Stimulated activated CD4-positive, alpha-beta T cell treated with anti-CD3 and anti-CD28 coated beads, Interleukin-4, amount 100 ng/mL, for 24 hours (primary cell): Measurements from ENCODE around the gene PIEZO2.
"Not testable (repeated sequence)": the region's sequence is repeated elsewhere in the genome, so short reads cannot be mapped to it uniquely, and the experiment has no call there.

Source experiments
- DNase-seq: peaks from one replicate; pipeline ENCODE4 v3.0.0-alpha.2; 2020

Gene PIEZO2

GRCh38 chr18:10953672-10954071 lies 195.7 kb downstream of the PIEZO2 start:
- DNase-seq = no peak

DNA sequence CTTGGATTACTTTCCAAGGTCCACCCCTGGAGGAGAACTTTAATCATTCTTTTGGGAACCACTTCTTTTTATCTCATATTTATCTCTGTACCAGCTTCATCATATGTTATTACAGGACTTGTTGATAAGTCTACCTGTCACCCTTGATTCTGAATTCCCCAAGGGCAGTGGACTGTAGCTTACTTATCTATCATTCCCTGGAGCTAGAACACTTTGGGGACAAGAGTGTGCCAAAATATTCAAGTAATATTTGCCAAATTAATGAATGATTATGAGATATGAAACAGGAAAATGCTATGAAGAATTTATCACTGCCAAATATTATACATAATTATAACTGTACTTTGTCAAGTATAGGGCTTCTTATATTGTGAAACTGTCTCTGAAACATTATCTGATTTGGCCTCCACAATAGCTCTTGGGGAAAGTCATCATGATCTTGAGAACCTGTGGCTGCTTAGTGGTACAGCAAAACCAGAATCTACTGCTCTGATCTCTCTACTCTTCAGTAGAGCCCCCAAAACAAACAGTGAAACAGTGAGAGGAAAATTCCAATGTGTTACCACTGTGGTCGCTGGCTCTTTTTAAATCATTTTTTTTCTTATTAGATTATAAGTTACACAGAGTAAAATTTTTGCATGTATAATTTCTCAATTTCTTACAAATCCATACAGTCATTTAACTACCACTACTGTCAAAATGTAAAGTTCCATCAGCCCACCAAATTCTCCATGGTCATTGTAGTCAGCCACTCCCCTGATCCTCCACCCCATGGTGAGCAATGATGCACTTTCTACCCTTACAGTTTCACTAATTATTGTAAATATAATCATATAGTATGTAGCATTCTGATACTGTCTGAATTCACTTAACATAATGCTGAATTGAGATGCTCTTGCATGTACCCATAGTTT lies 197.5 kb downstream of the PIEZO2 start:
- no peak for DNase-seq

DNA sequence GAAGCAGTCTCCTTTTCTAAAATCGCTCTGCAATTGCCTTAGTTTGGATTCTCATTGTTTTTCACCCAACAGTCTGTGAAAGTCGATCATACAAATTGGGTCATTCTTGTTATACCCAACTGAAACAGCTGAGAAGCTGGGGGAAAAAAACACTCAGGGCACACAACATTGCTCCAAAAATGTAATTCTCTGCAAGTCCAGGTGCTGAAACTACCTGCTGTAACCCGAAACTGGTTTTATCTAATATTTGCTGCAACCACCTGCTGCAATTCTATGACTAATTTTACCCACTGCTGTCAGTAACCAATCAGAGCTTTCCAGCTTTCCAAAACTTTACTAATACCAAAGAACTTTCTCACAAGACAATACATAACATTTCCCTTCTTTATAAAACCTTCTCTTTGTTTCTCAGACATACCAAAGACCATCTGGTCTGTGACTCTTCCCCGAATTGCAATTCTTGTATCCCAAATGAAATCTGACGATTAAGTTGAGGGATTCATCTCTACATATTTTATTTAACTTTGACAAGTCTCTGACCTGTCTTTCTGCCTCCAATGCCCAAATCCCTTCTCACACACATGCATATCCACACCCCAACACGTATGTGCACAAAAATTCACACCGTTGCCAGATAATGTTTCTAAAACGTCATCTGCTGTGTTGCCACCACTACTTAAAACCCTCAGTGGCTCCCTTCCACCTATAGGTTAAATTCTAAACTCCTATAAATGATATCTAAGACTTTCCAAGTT lies 198.3 kb downstream of the PIEZO2 start:
- DNase-seq = no peak

DNA sequence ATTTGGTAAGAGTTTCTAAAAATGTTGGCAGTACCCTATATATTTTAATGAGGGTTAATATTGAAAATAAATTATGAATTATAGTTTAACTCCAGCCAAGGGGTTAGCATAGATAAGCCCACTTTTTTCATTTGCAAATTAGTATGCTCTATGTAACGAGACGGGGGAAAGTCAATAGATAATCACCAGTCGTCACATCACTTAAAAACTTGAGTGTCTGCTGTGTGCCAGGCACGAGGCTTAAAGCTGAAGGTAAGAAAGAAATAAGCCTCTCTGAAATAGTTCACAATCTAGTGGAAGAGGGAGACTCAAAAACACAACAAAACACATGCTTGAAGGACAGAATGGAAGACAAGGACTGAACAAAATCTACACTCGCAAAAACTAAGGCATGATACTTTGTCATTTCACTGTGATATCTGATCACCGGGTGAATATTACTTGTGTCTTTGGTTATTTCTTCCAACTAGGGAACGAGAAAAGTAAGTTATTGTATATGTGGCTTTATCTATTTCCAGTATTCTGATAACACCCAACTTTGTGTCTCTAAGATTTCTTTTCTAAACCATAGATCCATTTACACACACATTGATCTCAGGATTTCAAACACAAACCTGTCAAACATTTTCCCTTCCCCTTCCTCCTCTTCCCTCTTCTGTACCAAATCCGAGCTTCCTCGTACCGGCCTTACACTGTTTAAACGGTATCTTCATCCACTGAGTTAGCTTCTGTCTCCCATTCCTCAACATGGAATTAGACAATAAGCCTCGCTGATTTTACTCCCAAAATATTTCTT lies 199.1 kb downstream of the PIEZO2 start:
- no peak for DNase-seq

GRCh38 chr18:10949655-10950054 lies 199.7 kb downstream of the PIEZO2 start:
- DNase-seq = no peak

DNA sequence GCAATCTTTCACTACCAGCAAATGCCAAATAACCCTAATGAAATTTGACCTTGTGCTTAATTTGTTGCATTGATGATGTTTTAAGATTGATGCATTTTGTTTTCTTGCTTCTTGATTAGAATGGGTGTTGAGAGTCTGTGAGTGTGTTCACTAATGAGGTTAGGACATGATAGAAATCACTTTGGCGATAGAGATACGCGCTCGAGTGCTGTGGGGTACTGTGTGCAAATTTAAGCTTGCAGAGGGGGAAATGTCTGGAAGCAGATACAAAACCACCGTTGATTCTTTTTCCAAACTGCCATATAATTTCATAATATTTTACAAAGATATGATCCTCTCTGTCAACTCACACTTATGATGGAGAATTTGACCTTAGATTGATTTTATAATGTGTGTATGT lies 200.9 kb downstream of the PIEZO2 start:
- no peak for DNase-seq

GRCh38 chr18:10946058-10946457 lies 203.3 kb downstream of the PIEZO2 start:
- no peak for DNase-seq

GRCh38 chr18:10942998-10943397 lies 206.4 kb downstream of the PIEZO2 start:
- DNase-seq = no peak

- DNase-seq = no peak
Measured at GRCh38 chr18:10939822-10940221, 209.5 kb downstream of the PIEZO2 start.

GRCh38 chr18:10937743-10938640 lies 211.4 kb downstream of the PIEZO2 start:
- no peak for DNase-seq

- DNase-seq = no peak
Measured at GRCh38 chr18:10936176-10937053, 213.0 kb downstream of the PIEZO2 start.

DNA sequence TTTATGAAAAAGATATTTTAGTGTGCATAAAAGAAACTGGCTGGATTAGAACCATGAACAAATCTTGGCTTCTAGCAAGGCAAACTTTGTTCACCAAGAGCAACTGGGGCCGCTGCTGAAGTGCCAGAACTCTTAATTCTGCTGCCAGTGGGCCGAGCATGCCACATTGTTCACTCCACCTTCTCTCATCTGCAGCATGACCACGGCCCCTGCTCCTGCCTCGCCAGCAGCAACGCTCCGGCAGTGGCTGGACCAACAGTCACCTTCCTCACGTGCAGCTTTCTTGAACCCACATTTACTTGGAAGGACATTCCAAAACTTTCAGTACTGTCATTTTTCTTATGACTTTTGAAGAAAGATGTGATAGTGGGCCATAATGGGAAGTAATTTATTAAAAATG lies 213.8 kb downstream of the PIEZO2 start:
- DNase-seq = no peak

DNA sequence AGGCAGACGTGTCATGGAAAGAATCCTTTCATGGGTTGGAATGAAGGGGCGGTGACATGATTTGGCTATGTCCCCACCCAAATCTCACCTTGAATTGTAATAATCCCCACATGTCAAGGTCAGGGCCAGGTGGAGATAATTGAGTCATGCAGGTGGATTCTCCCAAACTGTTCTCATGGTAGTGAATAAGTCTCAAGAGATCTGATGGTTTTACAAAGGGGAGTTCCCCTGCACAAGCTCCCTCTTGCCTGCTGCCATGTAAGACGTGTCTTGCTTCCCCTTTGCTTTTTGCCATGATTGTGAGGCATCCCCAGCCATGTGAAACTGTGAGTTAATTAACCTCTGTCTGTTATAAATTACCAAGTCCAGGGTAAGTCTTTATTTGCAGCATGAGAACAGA lies 215.7 kb downstream of the PIEZO2 start:
- not testable (repeated sequence) for DNase-seq

DNA sequence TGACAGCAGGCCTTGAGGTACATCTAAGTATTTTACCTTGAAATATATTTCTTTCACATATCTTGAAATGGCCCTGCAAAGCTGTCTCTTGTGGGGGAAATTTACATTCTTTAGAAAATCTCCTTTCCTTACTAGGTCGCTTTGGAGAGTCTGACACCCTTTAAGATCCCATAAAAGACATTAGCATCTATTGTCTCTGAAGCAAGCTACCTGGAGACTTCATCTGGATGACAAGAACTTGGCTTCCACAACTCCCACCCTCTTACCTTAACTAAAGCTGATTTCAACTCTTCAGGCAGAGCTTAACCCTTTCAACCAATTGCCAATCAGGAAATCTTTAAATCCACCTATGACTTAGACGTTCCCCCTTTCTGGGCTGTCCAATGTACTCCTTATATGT lies 219.3 kb downstream of the PIEZO2 start:
- no peak for DNase-seq

GRCh38 chr18:10928772-10929373 lies 220.5 kb downstream of the PIEZO2 start:
- no peak for DNase-seq

GRCh38 chr18:10928011-10928771 lies 221.2 kb downstream of the PIEZO2 start:
- no peak for DNase-seq

DNA sequence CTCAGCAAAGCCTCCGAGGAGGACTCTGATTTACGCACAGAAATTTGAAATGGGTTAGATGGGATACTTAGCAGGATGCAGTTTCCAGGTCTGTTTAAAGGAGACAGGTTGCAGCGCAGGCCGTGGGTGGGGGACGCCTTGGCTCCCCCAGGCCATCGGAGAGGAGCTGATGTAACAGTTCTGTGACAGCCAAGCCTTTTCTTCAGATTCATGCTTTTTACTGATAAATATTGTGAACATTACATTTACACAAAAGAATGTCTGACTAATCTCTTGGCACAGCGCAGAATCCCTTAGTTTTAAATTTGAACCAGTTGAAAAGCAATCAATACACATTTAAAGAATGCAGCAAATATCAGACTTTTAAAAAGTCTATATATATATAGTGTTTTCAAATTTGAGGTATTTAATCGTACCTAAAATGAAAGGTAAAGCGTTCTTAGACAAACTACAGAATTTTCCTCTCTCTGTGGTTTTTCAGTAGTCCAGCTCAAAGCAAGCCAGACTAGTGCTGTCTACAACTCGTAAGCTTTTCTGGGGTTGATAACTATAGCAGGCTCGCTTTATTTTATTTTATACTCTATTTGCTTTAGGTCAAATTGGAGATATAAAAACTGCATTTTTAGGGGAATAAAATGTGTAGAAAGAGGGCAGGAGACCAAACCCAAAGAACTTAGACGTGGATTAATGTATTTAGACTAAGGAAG lies 221.9 kb downstream of the PIEZO2 start:
- DNase-seq = no peak

DNA sequence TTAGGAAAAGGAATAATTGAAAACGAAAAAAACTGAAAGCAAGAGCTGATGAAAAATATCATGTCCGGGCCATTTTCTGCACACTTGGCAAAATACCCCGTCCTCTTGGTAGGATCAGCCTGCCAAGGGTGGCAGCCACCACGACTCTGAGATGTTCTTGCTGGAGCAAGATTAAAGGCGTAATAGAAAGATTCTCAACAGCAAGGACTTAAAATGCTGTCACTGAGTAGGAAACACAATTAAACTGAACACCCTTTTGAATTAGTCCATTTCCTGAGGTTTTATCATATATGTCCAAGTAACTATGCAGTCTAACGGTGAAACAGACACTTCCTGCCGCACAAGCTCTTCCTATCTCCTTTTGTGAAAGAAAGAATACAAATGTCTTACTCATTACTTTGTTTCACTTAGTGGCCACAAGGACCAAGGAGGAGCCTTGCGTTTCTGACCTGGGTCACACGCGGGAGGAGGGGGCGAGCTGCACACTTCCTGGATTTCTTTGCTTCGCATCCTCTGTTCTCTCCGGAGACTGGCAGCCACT lies 222.7 kb downstream of the PIEZO2 start:
- no peak for DNase-seq

DNA sequence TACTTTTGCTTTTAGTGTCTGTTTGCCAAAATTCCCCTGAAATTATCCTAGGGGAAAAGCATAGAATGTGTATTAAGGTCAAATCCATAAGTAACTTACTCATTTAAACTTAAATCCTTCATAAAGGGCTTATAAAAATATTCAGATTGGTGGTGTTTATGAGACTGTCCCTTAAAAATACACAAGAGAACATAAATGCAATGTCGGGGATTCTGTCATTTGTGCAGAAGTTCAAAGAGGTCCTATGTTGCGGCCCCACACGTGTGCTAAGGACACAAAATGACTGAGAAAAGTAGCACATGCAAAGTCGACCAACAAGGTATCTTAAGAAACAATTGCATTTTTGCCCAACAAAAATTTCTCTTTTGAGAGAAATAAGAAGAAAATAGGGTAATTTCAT lies 225.1 kb downstream of the PIEZO2 start:
- DNase-seq = no peak
